H1 (cell line): Measurements from ENCODE around the gene PDE2A. TPM values are rescaled to one million over a fixed set of nuclear protein-coding genes. Genes with fewer than 3 reads are reported as not detected.

Experiments used
- CTCF ChIA-PET: fragments of 300-600 bp; sonication (Branson Sonifier 250); formaldehyde crosslinking; loops from one replicate; lab custom pipeline; 2021; ENCODE audit not compliant: partially characterized antibody; lab: Charles Lee
- POLR2A ChIA-PET: fragments of 300-600 bp; sonication (Branson Sonifier 250); formaldehyde crosslinking; loops from one replicate; lab custom pipeline; 2021; ENCODE audit warnings: inconsistent platforms; ENCODE audit not compliant: partially characterized antibody; lab: Charles Lee
- DNase-seq, 2 experiments: peaks; one replicate each; pipeline versions ENCODE4 v3.0.0 to v3.0.0-alpha.2; 2010 to 2022; ENCODE audit warnings: low spot score in 2 of 2, low read depth in 1 of 2, mixed read lengths in 1 of 2
- FAIRE-seq: peaks from 2 replicates; lab custom pipeline; 2011; peaks lifted over from hg19 to GRCh38; lab: Jason Lieb, UNC
- H2AFZ ChIP-seq: 2 replicates; pipeline ENCODE4 v1.8.1; 2012; ENCODE audit warnings: low read length, inconsistent platforms
- H2AK5ac ChIP-seq: 2 replicates; pipeline ENCODE4 v1.6.1; 2013; ENCODE audit warnings: low read depth, low read length
- H2BK120ac ChIP-seq: replicated peaks from 2 replicates; pipeline ENCODE3; 2013; ENCODE audit warnings: low read depth, low read length, inconsistent platforms
- H2BK12ac ChIP-seq: 2 replicates; pipeline ENCODE4 v1.6.1; 2013; ENCODE audit warnings: low read depth, low read length
- H2BK15ac ChIP-seq: 2 replicates; pipeline ENCODE4 v1.6.1; 2013; ENCODE audit warnings: low read length
- H2BK20ac ChIP-seq: 2 replicates; pipeline ENCODE4 v1.6.1; 2013; ENCODE audit warnings: low read length
- H2BK5ac ChIP-seq: 2 replicates; pipeline ENCODE4 v1.6.1; 2013; ENCODE audit warnings: low read depth, low read length
- H3K14ac ChIP-seq: 2 replicates; pipeline ENCODE4 v1.6.1; 2013; ENCODE audit warnings: inconsistent platforms; ENCODE audit not compliant: insufficient read length
- H3K18ac ChIP-seq: 2 replicates; pipeline ENCODE4 v1.6.1; 2013; ENCODE audit warnings: low read length; ENCODE audit errors: extremely low read depth
- H3K23ac ChIP-seq: 2 replicates; pipeline ENCODE4 v1.6.1; 2013; ENCODE audit warnings: inconsistent platforms; ENCODE audit not compliant: insufficient read length
- H3K23me2 ChIP-seq: 2 replicates; pipeline ENCODE4 v1.6.1; 2013; ENCODE audit warnings: low read depth, low read length
- H3K27ac ChIP-seq: 2 replicates; pipeline ENCODE4 v1.6.1; 2011; ENCODE audit warnings: low read depth, low read length, inconsistent platforms
- H3K27me3 ChIP-seq, 4 experiments: replicated peaks in 1 of 4; 1 replicate in 1 of 4; 2 replicates in 3 of 4; pipeline versions ENCODE4 v1.6.1 to v1.8.1; 2011 to 2013; ENCODE audit warnings: low read length in 3 of 4, mild to moderate bottlenecking in 3 of 4, inconsistent platforms in 2 of 4, mixed read lengths in 2 of 4, moderate library complexity in 1 of 4; ENCODE audit not compliant: control insufficient read depth in 3 of 4, insufficient read depth in 3 of 4; ENCODE audit errors: extremely low read depth in 1 of 4
- H3K36me3 ChIP-seq, 4 experiments: 2 replicates each; pipeline versions ENCODE4 v1.6.1 to v1.8.1; 2011 to 2013; ENCODE audit warnings: mild to moderate bottlenecking in 4 of 4, low read length in 3 of 4, moderate library complexity in 2 of 4, control low read depth in 1 of 4, inconsistent platforms in 1 of 4; ENCODE audit not compliant: insufficient read depth in 4 of 4, control insufficient read depth in 2 of 4
- H3K4ac ChIP-seq: replicated peaks from 2 replicates; pipeline ENCODE3; 2013; ENCODE audit warnings: low read length, low read depth, mixed read lengths, inconsistent platforms; ENCODE audit not compliant: insufficient read length
- H3K4me1 ChIP-seq, 4 experiments: replicated peaks in 1 of 4; 1 replicate in 1 of 4; 2 replicates in 3 of 4; pipeline versions ENCODE4 v1.6.1 to v1.8.1; 2011 to 2013; ENCODE audit warnings: low read length in 3 of 4, inconsistent platforms in 2 of 4, mixed read lengths in 1 of 4; ENCODE audit not compliant: insufficient read depth in 4 of 4, control insufficient read depth in 3 of 4
- H3K4me2 ChIP-seq, 2 experiments: 2 replicates each; pipeline versions ENCODE4 v1.6.1 to v1.8.1; 2011 to 2013; ENCODE audit warnings: low read depth in 2 of 2, low read length in 2 of 2, control low read depth in 1 of 2, inconsistent platforms in 1 of 2, mild to moderate bottlenecking in 1 of 2; ENCODE audit not compliant: insufficient read depth in 1 of 2
- H3K4me3 ChIP-seq, 4 experiments: fragments of 200-600, 300-600 bp in 1 of 4; sonication (generic), shearing (Covaris generic), sonication (Bioruptor Twin) in 1 of 4; 2 replicates each; pipeline versions ENCODE4 v1.5.1 to v1.8.1; 2011 to 2016; ENCODE audit warnings: low read length in 4 of 4, low read depth in 3 of 4, control low read depth in 2 of 4, inconsistent platforms in 2 of 4, mild to moderate bottlenecking in 2 of 4, mixed read lengths in 1 of 4, moderate library complexity in 1 of 4; ENCODE audit not compliant: insufficient read depth in 2 of 4; ENCODE audit errors: extremely low read depth in 1 of 4
- H3K56ac ChIP-seq: replicated peaks from 2 replicates; pipeline ENCODE3; 2013; ENCODE audit warnings: low read depth, mild to moderate bottlenecking, mixed read lengths, low read length, inconsistent platforms; ENCODE audit not compliant: insufficient read length
- H3K79me1 ChIP-seq: 2 replicates; pipeline ENCODE4 v1.6.1; 2013; ENCODE audit warnings: low read depth, low read length, control low read depth
- H3K79me2 ChIP-seq, 2 experiments: 2 replicates each; pipeline versions ENCODE4 v1.6.1 to v1.8.1; 2012 to 2013; ENCODE audit warnings: low read length in 2 of 2, mild to moderate bottlenecking in 2 of 2, inconsistent platforms in 1 of 2; ENCODE audit not compliant: insufficient read depth in 2 of 2, control insufficient read depth in 1 of 2
- H3K9ac ChIP-seq, 4 experiments: replicated peaks in 1 of 4; 1 replicate in 1 of 4; 2 replicates in 3 of 4; pipeline versions ENCODE4 v1.6.1 to v1.8.1; 2011 to 2013; ENCODE audit warnings: low read depth in 3 of 4, low read length in 3 of 4, control low read depth in 2 of 4, mild to moderate bottlenecking in 2 of 4, moderate library complexity in 2 of 4, inconsistent platforms in 1 of 4; ENCODE audit errors: extremely low read depth in 1 of 4
- H3K9me3 ChIP-seq, 2 experiments: 2 replicates each; pipeline versions ENCODE4 v1.6.1 to v1.8.1; 2012 to 2013; ENCODE audit warnings: mild to moderate bottlenecking in 2 of 2, moderate library complexity in 2 of 2, control low read depth in 1 of 2, inconsistent platforms in 1 of 2, low read depth in 1 of 2, low read length in 1 of 2, mixed read lengths in 1 of 2; ENCODE audit not compliant: insufficient read depth in 2 of 2
- H4K20me1 ChIP-seq, 2 experiments: replicated peaks in 1 of 2; 2 replicates each; pipeline versions ENCODE3 to v1.8.1; 2011 to 2013; ENCODE audit warnings: inconsistent platforms in 2 of 2, low read length in 2 of 2, mild to moderate bottlenecking in 1 of 2; ENCODE audit not compliant: insufficient read depth in 2 of 2, control insufficient read depth in 1 of 2
- H4K5ac ChIP-seq: 2 replicates; pipeline ENCODE4 v1.6.1; 2013; ENCODE audit warnings: low read length, low read depth, mixed read lengths, inconsistent platforms; ENCODE audit not compliant: insufficient read length
- H4K8ac ChIP-seq: 2 replicates; pipeline ENCODE4 v1.8.0; 2013; ENCODE audit warnings: mild to moderate bottlenecking, moderate library complexity, low read length, inconsistent platforms; ENCODE audit not compliant: insufficient read depth; ENCODE audit errors: extremely low read depth
- H4K91ac ChIP-seq: replicated peaks from 2 replicates; pipeline ENCODE3; 2013; ENCODE audit warnings: low read length, mixed read lengths, inconsistent platforms; ENCODE audit not compliant: insufficient read length
- CBX8 ChIP-seq: fragments of 300-800, 300-1000 bp; sonication (generic); IDR thresholded peaks from 2 replicates; pipeline ENCODE4 v1.7.1; 2016; ENCODE audit warnings: low read depth, low read length, borderline replicate concordance
- CREB1 ChIP-seq: IDR thresholded peaks from 2 replicates; pipeline ENCODE4 v1.6.1; 2012; ENCODE audit warnings: inconsistent platforms
- GTF2F1 ChIP-seq: IDR thresholded peaks from 2 replicates; pipeline ENCODE4 v1.6.1; 2012; ENCODE audit warnings: low read depth, low read length, improper control_type of control experiment, borderline replicate concordance
- JUN ChIP-seq: IDR thresholded peaks from 2 replicates; pipeline ENCODE4 v1.6.1; 2011; ENCODE audit warnings: low read depth, mild to moderate bottlenecking, improper control_type of control experiment, low read length
- KDM1A ChIP-seq: fragments of 200-600, 300-600 bp; sonication (generic); IDR thresholded peaks from 2 replicates; pipeline ENCODE4 v1.7.1; 2016; ENCODE audit warnings: mild to moderate bottlenecking, low read length, borderline replicate concordance
- MAFK ChIP-seq: IDR thresholded peaks from 2 replicates; pipeline ENCODE4 v1.6.1; 2012; ENCODE audit warnings: low read depth, mild to moderate bottlenecking, improper control_type of control experiment, low read length
- SP4 ChIP-seq: IDR thresholded peaks from 2 replicates; pipeline ENCODE4 v1.6.1; 2012; ENCODE audit warnings: low read length, inconsistent platforms
- TAF1 ChIP-seq: IDR thresholded peaks from 2 replicates; pipeline ENCODE4 v1.6.1; 2011; ENCODE audit warnings: mild to moderate bottlenecking, low read depth, low read length
- TBP ChIP-seq: IDR thresholded peaks from 2 replicates; pipeline ENCODE4 v1.6.1; 2011; ENCODE audit warnings: low read depth, low read length, improper control_type of control experiment
- WGBS, 2 experiments: shearing (Covaris generic) in 1 of 2; methylation state at CpG; one replicate each; pipeline versions ENCODE4 v1.1.6 to v1.1.7; 2013 to 2015; ENCODE audit warnings: low lambda C conversion rate in 2 of 2, mixed read lengths in 2 of 2, inconsistent platforms in 1 of 2, low coverage in 1 of 2, missing lambda C conversion rate in 1 of 2; ENCODE audit not compliant: insufficient replicate concordance in 2 of 2, insufficient coverage in 1 of 2, insufficient read length in 1 of 2; ENCODE audit errors: extremely low coverage in 1 of 2, missing lambda C conversion rate in 1 of 2; 5-methylcytosine and 5-hydroxymethylcytosine counted together
- polyA plus RNA-seq, 7 experiments: library from polyadenylated mRNA; depleted of rRNA in 3 of 7; stranded (reverse) in 5 of 7; unstranded in 2 of 7; fragments of >200 nt in 5 of 7; fragments of 200-250 nt in 2 of 7; gene quantifications; 1 replicate in 5 of 7; 2 replicates in 1 of 7; 4 replicates in 1 of 7; pipeline versions ENCODE4 v1.2.1 to v1.2.3, GENCODE V29; 2011 to 2013; ENCODE audit warnings: missing spikeins in 2 of 7, mixed read lengths in 2 of 7
- total RNA-seq: library from RNA; stranded (reverse); fragmentation: NEBNext Ultra II Directional; extraction: Animal tissue kit (Norgen Biotek cat#: 25700); gene quantifications from 2 replicates; pipeline ENCODE4 v1.2.1, GENCODE V29; 2021
- TF ChIP-seq, protein P1 (sequence below): IDR thresholded peaks from 2 replicates; pipeline ENCODE4 v1.6.1; 2012; ENCODE audit warnings: inconsistent platforms
- TF ChIP-seq, protein P2 (sequence below): IDR thresholded peaks from 2 replicates; pipeline ENCODE4 v1.6.1; 2012; ENCODE audit warnings: inconsistent platforms

Gene PDE2A
- total and polyA plus RNA-seq, 2 of the 8 experiments (the other 6 are each of a cell fraction or from before 2014, with no cell fraction given): 3.4 to 7.1 TPM

DNA sequence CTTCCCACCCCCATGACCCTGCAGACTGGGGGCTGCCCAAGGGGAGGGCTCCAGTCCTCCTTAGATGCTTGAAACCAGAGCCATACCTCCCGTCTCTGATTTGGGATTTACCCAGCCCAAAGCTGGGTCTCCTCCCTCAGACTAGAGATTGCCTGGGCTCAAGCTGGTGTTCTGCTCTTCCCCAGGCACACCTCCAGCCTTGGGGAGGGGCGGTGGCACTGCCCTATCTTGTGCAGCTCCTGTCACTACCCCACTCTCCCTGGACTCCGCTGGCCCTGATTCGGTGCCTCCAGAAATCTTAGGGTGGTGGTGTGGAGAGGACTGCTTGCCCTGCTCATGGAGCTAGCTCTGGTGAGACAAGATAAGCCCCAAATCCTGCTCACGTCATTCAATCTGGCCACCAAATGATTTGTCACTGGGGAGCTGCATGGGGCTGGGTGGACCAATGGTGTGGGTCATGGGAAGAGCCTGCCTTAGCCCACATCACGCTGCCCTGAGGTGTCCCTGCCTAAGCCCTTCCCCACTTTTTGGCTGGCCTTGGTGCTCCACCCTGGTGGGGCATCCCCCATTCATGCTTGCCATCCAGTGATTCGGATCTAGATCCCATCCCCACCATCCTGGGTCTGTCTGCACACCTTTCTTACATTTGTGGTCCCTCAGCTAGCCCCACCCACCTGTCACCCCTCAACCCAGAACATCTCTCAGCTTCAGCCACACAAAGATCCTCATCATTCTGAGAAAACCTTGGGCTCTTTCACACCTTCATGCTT, 87.7 kb downstream of the PDE2A start:
- 0 out of 2 replicates have a peak overlapping the region, but pooled peaks have one; percentile 40 for H2BK15ac ChIP-seq
- H2BK20ac ChIP-seq: no peak overlapping the region
- H3K14ac ChIP-seq: no peak overlapping the region
- H3K4ac ChIP-seq: no peak overlapping the region
- peaks cover 0 to 1% of the 10 kb centered on the region in 2 experiments for H4K20me1 ChIP-seq
- H3K18ac ChIP-seq: no peak overlapping the region
- no peak overlapping the region for H2BK120ac ChIP-seq
- no peak overlapping the region for H3K4me2 ChIP-seq
- H3K23ac ChIP-seq: no peak overlapping the region
- no peaks in the 10 kb centered on the region for H3K79me1 ChIP-seq
- H3K27me3 ChIP-seq: peaks cover 29 to 80% (median 64%) of the 10 kb centered on the region in 4 experiments
- H3K56ac ChIP-seq: no peak overlapping the region
- H4K5ac ChIP-seq: no peak overlapping the region
- FAIRE-seq (no peak), DNase-seq (no peak)
- no peak overlapping the region for H2BK5ac ChIP-seq
- H2AK5ac ChIP-seq: no peak overlapping the region
- no peak overlapping the region; a peak in 1 of 7 replicates for H3K9ac ChIP-seq
- H3K9me3 ChIP-seq: no peaks in the 10 kb centered on the region
- peaks cover 8% of the 10 kb centered on the region; the same call in 1 of the 2 replicates for H3K23me2 ChIP-seq
- CTCF ChIA-PET: interaction anchor here (0.6 to 14.6 kb wide), 22 partner anchors 8 to 152 kb away, joined by 3 to 552 read pairs (median 8); partner anchors contain the start of gene PDE2A
- 82% methylated on average over 7 of the region's 7 CpGs; no CpG with 5 or more reads in 1 of the 2 experiments for WGBS, 2 experiments
- H2BK12ac ChIP-seq: no peak overlapping the region
- POLR2A ChIA-PET: interaction anchor here (0.8 to 1.7 kb wide), 4 partner anchors 89 to 497 kb away, joined by 3 read pairs; no protein-coding TSS in a partner anchor
- H3K4me1 ChIP-seq: peaks cover 0 to 7% (median 3%) of the 10 kb centered on the region in 4 experiments; a peak in 4 of 7 replicates
- no peak overlapping the region for H4K8ac ChIP-seq
- H4K91ac ChIP-seq: no peak overlapping the region
- no peak overlapping the region for H3K4me3 ChIP-seq
- no peaks in the 10 kb centered on the region for H3K79me2 ChIP-seq
- no peak overlapping the region for H2AFZ ChIP-seq
- H3K27ac ChIP-seq: no peak overlapping the region
- H3K36me3 ChIP-seq: no peaks in the 10 kb centered on the region
- TF ChIP-seq TAF1 (no peak), JUN (no peak), TBP (no peak), GTF2F1 (no peak), MAFK (no peak), CBX8 (no peak), KDM1A (no peak), SP4 (no peak), CREB1 (no peak)
- TF ChIP-seq, protein P1, sequence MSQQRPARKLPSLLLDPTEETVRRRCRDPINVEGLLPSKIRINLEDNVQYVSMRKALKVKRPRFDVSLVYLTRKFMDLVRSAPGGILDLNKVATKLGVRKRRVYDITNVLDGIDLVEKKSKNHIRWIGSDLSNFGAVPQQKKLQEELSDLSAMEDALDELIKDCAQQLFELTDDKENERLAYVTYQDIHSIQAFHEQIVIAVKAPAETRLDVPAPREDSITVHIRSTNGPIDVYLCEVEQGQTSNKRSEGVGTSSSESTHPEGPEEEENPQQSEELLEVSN: no peak
- TF ChIP-seq, protein P2, sequence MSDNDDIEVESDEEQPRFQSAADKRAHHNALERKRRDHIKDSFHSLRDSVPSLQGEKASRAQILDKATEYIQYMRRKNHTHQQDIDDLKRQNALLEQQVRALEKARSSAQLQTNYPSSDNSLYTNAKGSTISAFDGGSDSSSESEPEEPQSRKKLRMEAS: no peak
